Upper lobe of left lung (tissue), 4 donors: Measurements from ENCODE around the gene APIP.

Source experiments
- EP300 ChIP-seq, 4 donors: sonication (generic); formaldehyde crosslinking; IDR thresholded peaks; one replicate each; pipeline ENCODE4 v1.5.1; 2017; ENCODE audit warnings: antibody characterized with exemption in 4 of 4, control low read depth in 2 of 4
- POLR2A ChIP-seq, 4 donors: fragments of 450-650 bp; IDR thresholded peaks; one replicate each; pipeline ENCODE4 v1.5.1; 2016 to 2017; ENCODE audit warnings: antibody characterized with exemption in 4 of 4, mild to moderate bottlenecking in 2 of 4
- POLR2AphosphoS5 ChIP-seq, 2 donors: sonication (generic); formaldehyde crosslinking; IDR thresholded peaks; one replicate each; pipeline ENCODE4 v1.5.1; 2017; ENCODE audit warnings: antibody characterized with exemption in 2 of 2
- TF ChIP-seq, protein P1 (sequence below), 6 experiments: fragments of 450-650 bp in 4 of 6; fragments of 200-600 bp in 2 of 6; sonication (generic) in 2 of 6; IDR thresholded peaks; one replicate each; pipeline ENCODE4 v1.5.1; 2016 to 2019; ENCODE audit warnings: antibody characterized with exemption in 6 of 6

DNA sequence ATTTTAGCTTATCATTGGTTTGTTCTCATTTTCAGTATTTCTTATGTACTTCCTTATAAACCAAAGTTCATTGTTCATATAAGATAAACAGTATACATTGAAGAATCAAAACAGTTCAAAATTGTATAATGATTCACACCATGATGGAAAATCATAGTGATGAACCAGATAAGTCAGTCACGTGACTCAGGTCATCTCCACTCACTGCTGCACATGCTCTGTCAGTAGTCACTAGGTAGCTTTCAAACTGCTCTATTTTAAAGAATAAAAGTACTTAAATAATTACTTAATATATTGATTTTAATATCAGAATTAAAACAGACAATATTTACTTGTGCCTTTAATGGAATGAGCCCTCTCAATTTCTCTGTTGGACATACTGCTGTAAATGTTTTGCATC lies 37.8 kb upstream of the APIP start:
- TF ChIP-seq POLR2AphosphoS5 (IDR thresholded peaks at IDR 0.05) (no peak), POLR2A (IDR thresholded peaks at IDR 0.05) (no peak), EP300 (IDR thresholded peaks at IDR 0.05) (no peak)
- TF ChIP-seq, protein P1, sequence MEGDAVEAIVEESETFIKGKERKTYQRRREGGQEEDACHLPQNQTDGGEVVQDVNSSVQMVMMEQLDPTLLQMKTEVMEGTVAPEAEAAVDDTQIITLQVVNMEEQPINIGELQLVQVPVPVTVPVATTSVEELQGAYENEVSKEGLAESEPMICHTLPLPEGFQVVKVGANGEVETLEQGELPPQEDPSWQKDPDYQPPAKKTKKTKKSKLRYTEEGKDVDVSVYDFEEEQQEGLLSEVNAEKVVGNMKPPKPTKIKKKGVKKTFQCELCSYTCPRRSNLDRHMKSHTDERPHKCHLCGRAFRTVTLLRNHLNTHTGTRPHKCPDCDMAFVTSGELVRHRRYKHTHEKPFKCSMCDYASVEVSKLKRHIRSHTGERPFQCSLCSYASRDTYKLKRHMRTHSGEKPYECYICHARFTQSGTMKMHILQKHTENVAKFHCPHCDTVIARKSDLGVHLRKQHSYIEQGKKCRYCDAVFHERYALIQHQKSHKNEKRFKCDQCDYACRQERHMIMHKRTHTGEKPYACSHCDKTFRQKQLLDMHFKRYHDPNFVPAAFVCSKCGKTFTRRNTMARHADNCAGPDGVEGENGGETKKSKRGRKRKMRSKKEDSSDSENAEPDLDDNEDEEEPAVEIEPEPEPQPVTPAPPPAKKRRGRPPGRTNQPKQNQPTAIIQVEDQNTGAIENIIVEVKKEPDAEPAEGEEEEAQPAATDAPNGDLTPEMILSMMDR (IDR thresholded peaks at IDR 0.05), result no peak
